BJ (cell line): ENCODE data around the gene RPGR. TPM values are rescaled to one million over a fixed set of nuclear protein-coding genes. Genes with fewer than 3 reads are reported as not detected.

Source experiments
- CTCF ChIA-PET: fragments of 350-600 bp; formaldehyde crosslinking; extraction: SDS; loops from one replicate; lab custom pipeline; 2021; ENCODE audit warnings: antibody characterized with exemption, inconsistent platforms; lab: Yijun Ruan, JAX
- POLR2A ChIA-PET: fragments of 300-600 bp; sonication (Branson Sonifier 250); formaldehyde crosslinking; extraction: SDS; loops from one replicate; lab custom pipeline; 2021; ENCODE audit warnings: antibody characterized with exemption; lab: Charles Lee
- DNase-seq: peaks from one replicate; pipeline ENCODE4 v3.0.0-alpha.2; 2011; ENCODE audit warnings: low read depth
- H3K27me3 ChIP-seq: 2 replicates; pipeline ENCODE4 v1.6.0; 2011; ENCODE audit warnings: low read length; ENCODE audit not compliant: control insufficient read depth, insufficient read depth
- H3K36me3 ChIP-seq: 2 replicates; pipeline ENCODE4 v1.5.1; 2011; ENCODE audit warnings: low read length; ENCODE audit not compliant: control insufficient read depth, insufficient read depth
- H3K4me3 ChIP-seq: 2 replicates; pipeline ENCODE4 v1.5.1; 2011; ENCODE audit warnings: low read depth, mild to moderate bottlenecking, control low read depth, low read length
- CTCF ChIP-seq: IDR thresholded peaks from 2 replicates; pipeline ENCODE4 v1.5.1; 2011; ENCODE audit warnings: low read depth, mild to moderate bottlenecking, control low read depth, inconsistent platforms, low read length, moderate library complexity; ENCODE audit not compliant: insufficient read depth
- polyA plus RNA-seq: library from polyadenylated mRNA; depleted of rRNA; stranded (reverse); fragments of >200 nt; gene quantifications from 2 replicates; pipeline ENCODE4 v1.2.3, GENCODE V29; 2011

RPGR gene
- polyA plus RNA-seq, 1 experiment, result 0.93 TPM

- no peak for TF ChIP-seq CTCF
- no peak for DNase-seq
- Histone ChIP-seq H3K27me3 (no peaks in the 10 kb centered on the region), H3K4me3 (no peak overlapping the region), H3K36me3 (no peaks in the 10 kb centered on the region)
- ChIA-PET CTCF (interaction anchor here (0.8 to 1.9 kb wide), 7 partner anchors 10 to 127 kb away, joined by 3 to 4 read pairs (median 3); partner anchors contain the start of gene RPGR), POLR2A (no interaction called here)
Observed at GRCh38 chrX:38293741-38294140, 33.6 kb downstream of the RPGR start.

- H3K4me3 ChIP-seq, result no peak overlapping the region
- DNase-seq, result no peak
- TF ChIP-seq CTCF, result no peak
- no peaks in the 10 kb centered on the region for H3K27me3 ChIP-seq
- H3K36me3 ChIP-seq, result no peaks in the 10 kb centered on the region
- CTCF ChIA-PET, result no interaction called here
- POLR2A ChIA-PET, result no interaction called here
Observed at GRCh38 chrX:38287674-38288073, 39.6 kb downstream of the RPGR start.

- DNase-seq, result no peak
- ChIA-PET CTCF (no interaction called here), POLR2A (no interaction called here)
- no peak overlapping the region for H3K4me3 ChIP-seq
- H3K27me3 ChIP-seq, result no peaks in the 10 kb centered on the region
- H3K36me3 ChIP-seq, result no peaks in the 10 kb centered on the region
- no peak for TF ChIP-seq CTCF
Observed at GRCh38 chrX:38285649-38286048, 41.7 kb downstream of the RPGR start.

- CTCF ChIA-PET, result interaction anchor here (0.7 to 4.0 kb wide), 15 partner anchors 12 to 536 kb away, joined by 3 to 28 read pairs (median 4); partner anchors contain the start of genes RPGR and SRPX
- no peak for DNase-seq
- POLR2A ChIA-PET, result interaction anchor here (0.6 kb wide), 1 partner anchor 172 kb away, joined by 3 read pairs; no protein-coding TSS in a partner anchor
- TF ChIP-seq CTCF, result peak; percentile 52
- H3K36me3 ChIP-seq, result no peaks in the 10 kb centered on the region
- H3K27me3 ChIP-seq, result no peaks in the 10 kb centered on the region
- H3K4me3 ChIP-seq, result no peak overlapping the region
Observed at GRCh38 chrX:38282049-38282448, 45.3 kb downstream of the RPGR start.

- ChIA-PET POLR2A (no interaction called here), CTCF (interaction anchor here (1.4 to 1.6 kb wide), 3 partner anchors 11 to 353 kb away, joined by 3 to 4 read pairs (median 4); no protein-coding TSS in a partner anchor)
- TF ChIP-seq CTCF, result no peak
- H3K36me3 ChIP-seq, result no peaks in the 10 kb centered on the region
- DNase-seq, result no peak
- H3K27me3 ChIP-seq, result no peaks in the 10 kb centered on the region
- H3K4me3 ChIP-seq, result no peak overlapping the region
Observed at GRCh38 chrX:38279188-38279587, 48.1 kb downstream of the RPGR start.
